MM.1S (cell line): Measurements from ENCODE around the gene CHSY1.

Experiments used
- DNase-seq: peaks from one replicate; pipeline ENCODE4 v3.0.0-alpha.2; 2015
- H2AFZ ChIP-seq: fragments of 300-600 bp; sonication (generic); 2 replicates; pipeline ENCODE4 v1.6.0; 2016; ENCODE audit warnings: antibody characterized with exemption, low read length
- H3F3A ChIP-seq: fragments of 300-600 bp; sonication (generic); 2 replicates; pipeline ENCODE4 v1.6.1; 2016; ENCODE audit warnings: mild to moderate bottlenecking, antibody characterized with exemption, low read length, moderate library complexity, mixed read lengths; ENCODE audit not compliant: insufficient read depth
- H3K27ac ChIP-seq: fragments of 300-600 bp; sonication (generic); 2 replicates; pipeline ENCODE4 v1.5.1; 2016; ENCODE audit warnings: mild to moderate bottlenecking, low read length
- H3K27me3 ChIP-seq: fragments of 300-600 bp; sonication (generic); replicated peaks from 2 replicates; pipeline ENCODE4 v1.6.0; 2016; ENCODE audit warnings: low read length; ENCODE audit not compliant: insufficient read depth
- H3K36me3 ChIP-seq: fragments of 300-600 bp; sonication (generic); replicated peaks from 2 replicates; pipeline ENCODE4 v1.6.1; 2016; ENCODE audit warnings: mild to moderate bottlenecking, low read length, mixed read lengths; ENCODE audit not compliant: insufficient read depth
- H3K4me1 ChIP-seq: fragments of 300-600 bp; sonication (generic); 2 replicates; pipeline ENCODE4 v1.6.1; 2016; ENCODE audit warnings: low read length, mixed read lengths
- H3K4me2 ChIP-seq: fragments of 300-600 bp; sonication (generic); 2 replicates; pipeline ENCODE4 v1.6.0; 2016; ENCODE audit warnings: low read depth, low read length
- H3K4me3 ChIP-seq: fragments of 300-600 bp; sonication (generic); 2 replicates; pipeline ENCODE4 v1.5.1; 2016; ENCODE audit warnings: low read length, mixed read lengths
- H3K79me2 ChIP-seq: fragments of 300-600 bp; sonication (generic); 2 replicates; pipeline ENCODE4 v1.6.1; 2016; ENCODE audit warnings: mixed run types, low read length, mixed read lengths
- H3K9ac ChIP-seq: fragments of 300-600 bp; sonication (generic); 2 replicates; pipeline ENCODE4 v1.6.1; 2016; ENCODE audit warnings: low read length, mixed read lengths
- H3K9me2 ChIP-seq: fragments of 300-600 bp; sonication (generic); replicated peaks from 2 replicates; pipeline ENCODE4 v1.6.1; 2016; ENCODE audit warnings: mild to moderate bottlenecking, low read length, mixed read lengths; ENCODE audit not compliant: insufficient read depth
- H3K9me3 ChIP-seq: fragments of 300-600 bp; sonication (generic); replicated peaks from 2 replicates; pipeline ENCODE4 v1.6.1; 2016; ENCODE audit warnings: mild to moderate bottlenecking, low read length, mixed read lengths; ENCODE audit not compliant: insufficient read depth
- H4K20me1 ChIP-seq: fragments of 300-600 bp; sonication (generic); 2 replicates; pipeline ENCODE4 v1.6.1; 2016; ENCODE audit warnings: mild to moderate bottlenecking, low read length, moderate library complexity, mixed read lengths; ENCODE audit not compliant: insufficient read depth
- CTCF ChIP-seq: fragments of 300-600 bp; sonication (generic); IDR thresholded peaks from 2 replicates; pipeline ENCODE4 v1.5.1; 2016; ENCODE audit warnings: antibody characterized with exemption, low read length, mixed read lengths
- EZH2 ChIP-seq: fragments of 300-600 bp; sonication (generic); optimal IDR thresholded peaks from 2 replicates; pipeline ENCODE3; 2017; ENCODE audit warnings: low read depth, mild to moderate bottlenecking, antibody characterized with exemption, low read length, mixed read lengths
- EZH2phosphoT487 ChIP-seq: fragments of 300-600 bp; sonication (generic); IDR thresholded peaks from 2 replicates; pipeline ENCODE4 v1.6.1; 2018; ENCODE audit warnings: antibody characterized with exemption, low read length

Gene CHSY1

GRCh38 chr15:101237251-101237650 is 14.6 kb downstream of the CHSY1 start:
- Histone ChIP-seq H3K4me2 (no peak overlapping the region), H3K4me3 (no peak overlapping the region), H3K27me3 (no peaks in the 10 kb centered on the region), H3K4me1 (peaks cover 5% of the 10 kb centered on the region), H3K27ac (no peak overlapping the region), H4K20me1 (peaks cover 5% of the 10 kb centered on the region; the same call in 1 of the 2 replicates), H2AFZ (no peak overlapping the region), H3K9ac (no peak overlapping the region), H3F3A (peaks cover 2% of the 10 kb centered on the region), H3K9me2 (no peaks in the 10 kb centered on the region), H3K79me2 (peaks cover 100% of the 10 kb centered on the region), H3K36me3 (peaks cover 26% of the 10 kb centered on the region), H3K9me3 (no peaks in the 10 kb centered on the region)
- no peak for DNase-seq
- TF ChIP-seq EZH2 (no peak), EZH2phosphoT487 (no peak), CTCF (no peak)

GRCh38 chr15:101233651-101234280 is 18.1 kb downstream of the CHSY1 start:
- peaks cover 100% of the 10 kb centered on the region for H3K79me2 ChIP-seq
- peaks cover 39% of the 10 kb centered on the region for H3K36me3 ChIP-seq
- H3K4me2 ChIP-seq: no peak overlapping the region
- TF ChIP-seq EZH2phosphoT487 (no peak), CTCF (no peak), EZH2 (no peak)
- H3K27me3 ChIP-seq: no peaks in the 10 kb centered on the region
- H4K20me1 ChIP-seq: peaks cover 5% of the 10 kb centered on the region; the same call in 1 of the 2 replicates
- H3K9ac ChIP-seq: no peak overlapping the region
- H3K9me2 ChIP-seq: no peaks in the 10 kb centered on the region
- no peak overlapping the region for H2AFZ ChIP-seq
- H3K4me1 ChIP-seq: peaks cover under 1% of the 10 kb centered on the region; the same call in 1 of the 2 replicates
- no peak overlapping the region for H3K4me3 ChIP-seq
- DNase-seq: no peak
- H3K27ac ChIP-seq: no peak overlapping the region
- H3K9me3 ChIP-seq: no peaks in the 10 kb centered on the region
- no peaks in the 10 kb centered on the region for H3F3A ChIP-seq

GRCh38 chr15:101232677-101233076 is 19.2 kb downstream of the CHSY1 start:
- no peaks in the 10 kb centered on the region; the same call in 1 of the 2 replicates for H3F3A ChIP-seq
- no peaks in the 10 kb centered on the region for H3K9me3 ChIP-seq
- peaks cover 10% of the 10 kb centered on the region for H3K4me1 ChIP-seq
- DNase-seq: no peak
- H3K4me2 ChIP-seq: no peak overlapping the region
- H2AFZ ChIP-seq: no peak overlapping the region
- H3K27ac ChIP-seq: no peak overlapping the region
- no peak overlapping the region for H3K9ac ChIP-seq
- TF ChIP-seq CTCF (no peak), EZH2 (no peak), EZH2phosphoT487 (no peak)
- peaks cover 5% of the 10 kb centered on the region; the same call in 1 of the 2 replicates for H4K20me1 ChIP-seq
- H3K9me2 ChIP-seq: no peaks in the 10 kb centered on the region
- H3K36me3 ChIP-seq: peaks cover 45% of the 10 kb centered on the region
- no peaks in the 10 kb centered on the region for H3K27me3 ChIP-seq
- peaks cover 100% of the 10 kb centered on the region for H3K79me2 ChIP-seq
- no peak overlapping the region for H3K4me3 ChIP-seq
